Left cardiac atrium (tissue), 4 donors: ENCODE results near the gene PLD2. TPM values are rescaled to one million over a fixed set of nuclear protein-coding genes. Genes with fewer than 3 reads are reported as not detected.
"Not testable (repeated sequence)": the region's sequence is repeated elsewhere in the genome, so short reads cannot be mapped to it uniquely, and the experiment has no call there.

Source experiments
- ATAC-seq, 2 donors: fragments of 200-7000 bp; cut with Tn5 transposase; one replicate each; pipeline ENCODE4 v1.9.1; 2020; ENCODE audit warnings: mild to moderate bottlenecking in 2 of 2, moderate library complexity in 2 of 2
- DNase-seq: peaks from one replicate; pipeline ENCODE4 v3.0.0-alpha.2; 2020
- intact Hi-C, 2 donors: fragments of 100-400 bp; cut with DNase I; formaldehyde crosslinking; loops; one replicate each; pipeline versions ENCODE4 v1.14.1 to v1.15.1; 2022 to 2023
- total RNA-seq, 2 donors: library from RNA; stranded (reverse); fragmentation: NEBNext Ultra II Directional; extraction: Animal tissue kit (Norgen Biotek cat#: 25700); gene quantifications; one replicate each; pipeline ENCODE4 v1.2.1, GENCODE V29; 2021
- donor health status: DM: no; HTN: yes; CAD: no.
- donor health status: DM: no; HTN: yes; CAD: no; lungs with severe emphysema.
- donor health status: DM: yes; HTN: yes; CAD: no.
- donor health status: Dilated cardiomyopathy.

The PLD2 gene
- total RNA-seq, 2 donors from 2014 or later: 14.7 to 14.9 TPM

GRCh38 chr17:4846635-4847390 lies 39.9 kb downstream of the PLD2 start:
- DNase-seq: no peak
- intact Hi-C loops: no loop called here
- ATAC-seq: no peak

GRCh38 chr17:4849011-4849536 lies 42.1 kb downstream of the PLD2 start:
- intact Hi-C loops: no loop called here
- ATAC-seq (no peak), DNase-seq (no peak)

- no peak for DNase-seq
- intact Hi-C loops: no loop called here
- peak in 1 of 2 donors; percentile 74 for ATAC-seq
Observed at GRCh38 chr17:4850246-4850645, 43.3 kb downstream of the PLD2 start.

DNA sequence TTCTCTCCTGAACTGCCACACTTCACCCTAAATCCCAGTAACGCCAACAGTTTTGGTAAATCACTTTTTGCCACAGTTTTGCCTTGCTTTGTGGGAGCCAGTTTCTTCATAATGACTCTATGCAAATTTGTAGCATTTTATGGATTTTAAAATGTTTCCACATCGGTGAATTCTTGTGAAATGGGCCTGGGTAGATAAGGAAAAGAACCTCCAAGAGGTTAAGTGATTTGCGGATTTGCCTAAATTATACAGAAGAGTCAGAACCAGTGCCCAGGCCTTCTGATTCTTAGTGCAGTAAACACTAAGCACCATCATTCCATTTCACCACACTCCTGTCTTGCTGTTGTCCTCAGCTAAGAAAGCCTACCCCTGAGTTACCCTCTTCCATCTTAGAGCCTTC lies 44.1 kb downstream of the PLD2 start:
- ATAC-seq (peak in 1 of 2 donors; percentile 12), DNase-seq (no peak)
- intact Hi-C loops: no loop called here

- DNase-seq (no peak), ATAC-seq (no peak)
- intact Hi-C loops: no loop called here
Observed at GRCh38 chr17:4852567-4853207, 45.7 kb downstream of the PLD2 start.

- ATAC-seq: no peak
- intact Hi-C loops: no loop called here
- DNase-seq: no peak
Observed at GRCh38 chr17:4853208-4853671, 46.3 kb downstream of the PLD2 start.

- ATAC-seq (no peak), DNase-seq (no peak)
- intact Hi-C loops: no loop called here
Observed at GRCh38 chr17:4854111-4854681, 47.2 kb downstream of the PLD2 start.

DNA sequence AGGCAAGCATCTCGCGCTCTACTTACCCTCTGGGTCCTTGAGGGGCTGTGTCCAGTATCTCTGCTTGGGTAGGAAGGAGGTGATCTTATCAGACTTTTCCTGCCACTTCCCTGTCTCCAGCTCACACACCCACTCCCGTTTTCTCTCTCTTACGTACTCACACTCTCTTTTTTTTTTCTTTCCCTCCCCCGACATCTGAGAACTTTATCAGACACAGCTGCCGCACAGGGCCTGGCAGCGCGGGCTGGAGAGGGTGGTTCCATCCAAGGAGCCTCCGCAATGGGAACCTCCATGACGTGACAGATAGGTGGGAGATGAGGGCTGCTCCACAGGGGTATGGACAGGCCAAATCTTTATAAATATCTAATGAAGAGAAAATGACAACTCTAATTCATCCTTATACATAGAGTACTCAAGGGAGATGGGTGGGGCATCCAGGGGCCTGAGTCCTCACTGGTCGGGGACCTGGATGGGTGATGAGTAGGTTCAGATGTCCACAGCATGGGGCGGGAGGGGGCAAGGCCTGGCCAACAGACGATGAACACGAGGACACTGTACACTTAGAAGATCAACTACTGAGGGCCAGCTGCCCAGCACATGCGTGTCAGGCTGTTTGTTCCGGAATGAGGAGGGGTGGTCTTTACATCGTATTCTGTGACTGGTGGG lies 49.5 kb downstream of the PLD2 start:
- ATAC-seq (peak in 1 of 2 donors; percentile 45), DNase-seq (no peak)
- intact Hi-C loops: no loop called here

- intact Hi-C loops: no loop called here
- DNase-seq: no peak
- no peak for ATAC-seq
Observed at GRCh38 chr17:4856937-4857314, 50.0 kb downstream of the PLD2 start.

DNA sequence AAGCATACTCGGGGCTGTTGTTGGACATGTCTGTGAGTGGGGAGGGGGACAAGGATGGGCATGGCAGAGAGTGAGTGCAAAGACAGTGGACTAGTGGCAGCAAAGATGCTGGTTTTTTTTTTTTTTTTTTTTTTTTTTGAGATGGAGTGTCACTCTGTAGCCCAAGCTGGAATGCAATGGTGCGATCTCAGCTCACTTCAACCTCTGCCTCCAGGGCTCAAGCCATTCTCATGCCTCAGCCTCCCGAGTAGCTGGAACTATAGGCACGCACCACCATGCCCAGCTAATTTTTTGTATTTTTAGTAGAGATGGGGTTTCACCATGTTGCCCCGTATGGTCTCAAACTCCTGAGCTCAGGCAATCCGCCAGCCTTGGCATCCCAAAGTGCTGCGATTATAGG lies 50.4 kb downstream of the PLD2 start:
- ATAC-seq, DNase-seq, intact Hi-C loops: not testable (repeated sequence)

DNA sequence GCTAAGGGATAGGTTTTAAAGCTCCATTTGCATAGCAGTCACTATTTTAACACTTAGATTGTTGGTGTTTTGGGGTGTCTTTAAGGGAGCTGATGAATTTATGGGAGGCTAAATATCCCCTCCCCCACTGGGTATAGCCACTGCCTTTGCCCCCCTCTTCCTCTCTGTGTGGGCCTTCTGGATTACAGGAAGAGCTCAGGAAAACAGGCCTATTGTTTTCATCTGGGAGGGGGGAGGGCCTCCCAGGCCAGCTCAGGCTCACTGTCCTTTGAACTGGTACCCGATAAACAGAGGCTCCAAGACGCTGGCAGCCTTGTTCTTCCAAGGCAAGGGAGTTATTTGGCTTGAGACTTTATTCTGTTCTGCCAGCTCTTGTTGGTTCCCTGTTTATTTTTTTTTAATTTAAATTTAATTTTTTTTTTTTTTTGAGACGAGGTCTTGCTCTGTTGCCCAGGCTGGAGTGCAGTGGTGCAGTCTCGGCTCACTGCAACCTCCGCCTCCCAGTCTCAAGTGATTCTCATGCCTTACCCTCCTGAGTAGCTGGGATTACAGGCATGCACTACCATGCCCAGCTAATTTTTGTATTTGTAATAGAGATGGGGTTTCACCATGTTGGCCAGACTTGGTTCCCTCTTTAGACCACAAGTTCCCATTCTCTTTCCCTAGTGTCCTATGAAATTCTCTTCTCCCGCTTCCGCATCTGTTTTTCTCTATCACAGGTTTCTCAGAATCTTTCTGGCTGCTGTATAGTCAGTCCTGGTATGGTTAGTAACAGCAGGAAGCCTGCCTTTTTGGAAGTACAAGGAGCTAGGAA lies 51.3 kb downstream of the PLD2 start:
- intact Hi-C loops: no loop called here
- DNase-seq (peak; percentile 56), ATAC-seq (peak; percentile 55 to 69)

DNA sequence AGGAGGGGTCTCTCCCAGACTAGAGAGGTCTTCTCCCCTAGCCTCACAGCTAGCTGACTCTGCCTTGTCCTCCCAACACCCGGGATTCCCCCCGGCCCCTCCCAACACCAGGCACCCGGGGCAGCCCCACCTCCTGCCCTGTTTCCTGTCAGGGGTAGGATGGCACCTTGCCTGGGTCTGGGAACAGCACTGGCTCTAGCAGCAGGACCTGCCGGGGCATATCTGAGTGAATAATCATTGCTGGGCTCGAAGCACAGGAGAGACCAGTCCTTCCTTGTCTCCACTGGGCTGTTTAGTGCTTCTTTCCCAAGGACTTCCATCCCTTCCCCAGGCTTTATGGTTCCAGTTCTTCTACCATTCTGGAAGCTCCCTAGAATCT lies 51.9 kb downstream of the PLD2 start:
- DNase-seq: peak; percentile 67
- ATAC-seq: peak; percentile 60 to 76
- intact Hi-C loops: no loop called here

DNA sequence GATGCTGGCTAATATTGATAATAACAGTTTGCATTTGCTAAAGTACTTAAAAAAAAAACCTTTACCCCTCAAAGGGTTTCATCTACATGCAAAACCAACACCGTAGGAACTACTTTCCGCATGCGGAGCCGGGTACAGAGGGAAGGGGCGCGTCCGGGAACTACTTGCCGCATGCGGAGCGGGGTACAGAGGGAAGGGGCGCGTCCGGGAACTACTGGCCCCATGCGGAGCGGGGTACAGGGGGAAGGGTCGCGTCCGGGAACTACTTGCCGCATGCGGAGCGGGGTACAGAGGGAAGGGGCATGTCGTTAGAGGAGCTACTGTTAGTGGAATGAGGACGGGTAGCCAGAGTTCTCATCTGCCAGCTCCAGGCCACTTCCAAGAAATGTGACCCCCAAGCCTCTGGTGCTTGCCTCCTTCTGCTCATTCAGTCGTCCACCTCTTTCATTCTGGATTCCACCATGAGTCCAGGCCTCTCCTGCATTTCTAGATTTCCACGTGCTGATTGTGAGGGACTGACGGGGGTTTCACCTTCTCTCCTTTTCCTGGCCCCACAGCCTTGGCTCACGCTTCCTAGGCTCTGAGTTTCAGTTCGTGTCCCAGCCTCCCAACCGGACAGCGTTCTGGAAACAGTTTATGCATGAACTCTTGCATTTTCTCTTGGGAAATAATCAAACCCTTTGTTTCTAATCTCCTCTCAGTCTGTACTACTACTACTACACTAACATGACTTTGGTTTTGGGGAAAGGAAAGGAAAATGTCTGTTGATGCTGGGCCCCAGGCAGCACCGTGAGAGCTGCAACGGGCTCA lies 53.1 kb downstream of the PLD2 start:
- intact Hi-C loops: no loop called here
- ATAC-seq: no peak
- no peak for DNase-seq

- ATAC-seq (no peak), DNase-seq (no peak)
- intact Hi-C loops: no loop called here
Observed at GRCh38 chr17:4860651-4861050, 53.7 kb downstream of the PLD2 start.

DNA sequence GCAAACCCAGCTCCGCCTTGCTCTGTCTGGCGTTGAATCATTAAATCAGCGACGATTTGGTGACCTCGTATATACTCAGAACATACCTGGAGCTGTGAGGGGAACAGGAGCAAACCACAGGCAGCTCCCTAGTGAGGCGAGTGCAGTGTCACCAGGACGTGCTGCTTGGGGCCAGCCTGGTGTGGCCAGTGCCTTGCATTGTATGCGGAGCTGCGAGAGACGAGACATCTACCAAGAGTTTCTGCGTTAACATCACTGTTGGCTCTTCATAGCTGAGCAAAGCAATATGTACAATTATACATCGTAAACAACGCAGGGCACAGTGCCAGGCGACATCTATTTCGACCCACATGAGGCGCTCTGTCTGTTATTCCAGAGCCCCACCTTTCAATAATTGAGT lies 54.1 kb downstream of the PLD2 start:
- no peak for ATAC-seq
- DNase-seq: no peak
- intact Hi-C loops: no loop called here

DNA sequence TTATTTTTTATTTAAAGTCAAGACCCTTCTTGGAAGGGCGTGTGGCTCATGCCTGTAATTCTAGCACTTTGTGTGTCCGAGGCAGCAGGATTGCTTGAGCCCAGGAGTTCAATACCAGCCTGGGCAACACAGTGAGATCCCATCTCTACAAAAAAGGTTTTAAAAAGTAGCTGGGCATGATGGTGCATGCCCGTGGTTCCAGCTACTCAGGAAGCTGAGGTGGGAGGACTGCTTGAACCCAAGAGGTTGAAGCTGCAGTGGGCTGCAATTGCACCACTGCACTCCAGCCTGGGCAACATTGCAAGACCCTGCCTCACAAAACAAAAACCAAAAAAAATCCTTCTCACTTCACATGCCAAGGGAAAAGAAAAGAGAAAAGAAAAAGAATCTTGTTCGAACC lies 55.8 kb downstream of the PLD2 start:
- intact Hi-C loops: no loop called here
- ATAC-seq (no peak), DNase-seq (no peak)

DNA sequence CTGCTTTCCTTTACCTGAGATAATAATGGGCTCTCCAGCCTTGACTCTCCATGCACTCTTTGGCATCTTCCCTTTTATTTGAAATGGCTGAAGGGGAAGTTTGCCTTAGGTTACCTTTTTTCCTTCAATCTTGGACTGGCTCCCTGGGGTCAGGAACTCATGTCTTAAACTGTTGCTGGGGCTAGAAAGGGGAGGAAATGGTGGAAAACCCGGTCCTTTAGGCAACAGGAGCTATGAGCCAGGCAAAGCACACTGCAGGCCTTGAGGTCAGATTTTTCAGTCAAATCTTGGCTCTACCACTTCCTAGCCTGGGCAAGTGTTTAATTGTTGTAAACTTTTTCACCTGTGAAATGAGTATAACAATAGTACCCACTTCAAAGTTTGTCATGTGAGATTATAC lies 56.4 kb downstream of the PLD2 start:
- intact Hi-C loops: no loop called here
- ATAC-seq: no peak
- DNase-seq: no peak

DNA sequence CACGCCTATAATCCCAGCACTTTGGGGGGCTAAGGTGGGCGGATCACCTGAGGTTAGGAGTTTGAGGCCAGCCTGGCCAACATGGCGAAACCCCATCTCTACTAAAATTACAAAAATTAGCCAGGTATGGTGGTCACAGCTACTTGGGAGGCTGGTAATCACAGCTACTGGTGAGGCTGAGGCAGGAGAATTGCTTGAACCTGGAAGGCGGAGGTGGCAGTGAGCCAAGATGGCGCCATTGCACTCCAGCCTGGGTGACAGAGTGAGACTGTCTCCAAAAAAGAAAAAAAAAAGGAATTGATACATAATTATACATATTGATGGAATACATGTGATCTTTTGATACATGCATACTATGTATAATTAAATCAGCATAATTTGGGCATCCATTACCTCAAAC lies 60.6 kb downstream of the PLD2 start:
- ATAC-seq, intact Hi-C loops: not testable (repeated sequence)

More for the DNA sequence above, 60.6 kb downstream of the PLD2 start:
- not testable (repeated sequence) for DNase-seq
